HG02678 (cell line): ENCODE measurements around the gene MTARC1.

ENCODE experiments used
- ATAC-seq: cut with Tn5 transposase; IDR thresholded peaks from one replicate; pipeline ENCODE4 v1.9.1; 2021; ENCODE audit warnings: mild to moderate bottlenecking, moderate library complexity; ENCODE audit not compliant: unreplicated experiment

Gene MTARC1

GRCh38 chr1:220803401-220804201, 16.9 kb downstream of the MTARC1 start:
- ATAC-seq, result peak; percentile 60

- no peak for ATAC-seq
Measured at GRCh38 chr1:220804202-220804586, 17.5 kb downstream of the MTARC1 start.

- ATAC-seq, result no peak
Measured at GRCh38 chr1:220806408-220806807, 19.7 kb downstream of the MTARC1 start.

GRCh38 chr1:220807726-220808125, 21.0 kb downstream of the MTARC1 start:
- ATAC-seq, result no peak

- no peak for ATAC-seq
Measured at GRCh38 chr1:220808345-220809186, 21.9 kb downstream of the MTARC1 start.

- no peak for ATAC-seq
Measured at GRCh38 chr1:220809187-220809550, 22.5 kb downstream of the MTARC1 start.

- ATAC-seq, result peak; percentile 5
Measured at GRCh38 chr1:220809704-220810103, 23.0 kb downstream of the MTARC1 start.

GRCh38 chr1:220810179-220810653, 23.5 kb downstream of the MTARC1 start:
- ATAC-seq, result peak; percentile 94

GRCh38 chr1:220810963-220811362, 24.2 kb downstream of the MTARC1 start:
- ATAC-seq, result no peak

GRCh38 chr1:220811695-220812094, 25.0 kb downstream of the MTARC1 start:
- no peak for ATAC-seq

GRCh38 chr1:220812308-220812707, 25.6 kb downstream of the MTARC1 start:
- ATAC-seq, result no peak

- ATAC-seq, result no peak
Measured at GRCh38 chr1:220813013-220813412, 26.3 kb downstream of the MTARC1 start.

GRCh38 chr1:220815409-220815808, 28.7 kb downstream of the MTARC1 start:
- ATAC-seq, result no peak

GRCh38 chr1:220817907-220818306, 31.2 kb downstream of the MTARC1 start:
- ATAC-seq, result no peak

- no peak for ATAC-seq
Measured at GRCh38 chr1:220818421-220819173, 31.9 kb downstream of the MTARC1 start.

GRCh38 chr1:220819467-220820026, 32.8 kb downstream of the MTARC1 start:
- no peak for ATAC-seq

GRCh38 chr1:220824031-220824989, 37.6 kb downstream of the MTARC1 start:
- ATAC-seq, result no peak

GRCh38 chr1:220825819-220826551, 39.3 kb downstream of the MTARC1 start:
- no peak for ATAC-seq

- ATAC-seq, result no peak
Measured at GRCh38 chr1:220826729-220827128, 40.0 kb downstream of the MTARC1 start.
